ENCODE data around the gene GPRIN1.

Gene GPRIN1

DNA sequence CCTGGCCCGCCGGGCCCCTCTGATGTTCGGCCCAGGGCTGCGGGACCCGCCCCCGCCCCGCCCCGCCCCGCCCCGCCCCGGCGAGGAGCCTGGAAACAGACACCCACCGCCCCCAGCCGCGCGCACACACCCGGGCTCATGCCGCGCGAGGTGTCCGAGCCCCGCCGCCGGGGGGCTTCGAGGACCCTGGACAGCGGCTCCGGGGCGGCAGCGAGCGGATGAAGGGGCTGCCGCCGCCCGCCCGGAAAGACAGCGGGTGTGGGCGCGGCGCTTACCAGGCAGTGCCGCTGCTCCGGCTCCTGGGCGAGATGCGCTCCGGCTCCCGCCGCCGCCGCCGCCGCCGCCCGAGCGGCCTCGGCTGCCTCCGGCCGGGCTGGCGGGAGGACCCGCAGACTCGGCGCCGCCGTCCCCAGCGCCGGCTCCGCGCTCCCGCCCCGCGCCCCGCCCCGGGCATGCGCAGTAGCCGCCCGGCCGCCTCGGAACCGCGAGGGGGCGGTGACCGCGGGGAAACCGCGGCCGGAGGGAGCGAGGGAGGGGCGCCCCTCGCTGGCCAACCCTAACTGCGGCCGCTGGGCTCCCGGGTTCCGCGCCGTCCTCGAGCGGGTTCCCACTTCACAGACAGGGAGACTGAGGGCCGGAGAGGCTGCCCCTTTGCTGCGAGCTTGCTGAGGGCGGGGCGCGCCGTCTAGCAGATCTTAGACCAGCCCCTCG lies at the start of gene GPRIN1:
GPRIN1 (minus strand) TSS at position 433 of the 711 bp plus-strand sequence. CDS start 10,322 bp downstream, outside the sequence.
- DNase-seq (ENCODE audit: low read depth): peak; percentile 10

DNA sequence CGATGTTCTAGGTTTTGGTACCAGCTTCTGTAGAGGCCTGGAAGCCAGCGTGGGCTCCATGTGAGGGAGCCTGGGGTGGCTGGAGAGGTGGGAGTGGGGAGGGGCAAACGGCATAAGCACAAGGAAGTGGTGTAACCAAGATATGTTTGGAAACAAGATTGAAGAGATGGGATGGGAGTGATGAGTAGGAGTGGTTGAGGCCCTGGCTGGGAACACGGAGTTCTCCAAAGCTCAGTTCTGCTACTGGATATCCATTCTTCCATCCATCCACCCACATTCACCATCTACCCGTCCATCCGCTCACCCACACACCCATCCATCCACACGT lies 49.5 kb upstream of the GPRIN1 start:
- DNase-seq (ENCODE audit: low read depth): no peak

DNA sequence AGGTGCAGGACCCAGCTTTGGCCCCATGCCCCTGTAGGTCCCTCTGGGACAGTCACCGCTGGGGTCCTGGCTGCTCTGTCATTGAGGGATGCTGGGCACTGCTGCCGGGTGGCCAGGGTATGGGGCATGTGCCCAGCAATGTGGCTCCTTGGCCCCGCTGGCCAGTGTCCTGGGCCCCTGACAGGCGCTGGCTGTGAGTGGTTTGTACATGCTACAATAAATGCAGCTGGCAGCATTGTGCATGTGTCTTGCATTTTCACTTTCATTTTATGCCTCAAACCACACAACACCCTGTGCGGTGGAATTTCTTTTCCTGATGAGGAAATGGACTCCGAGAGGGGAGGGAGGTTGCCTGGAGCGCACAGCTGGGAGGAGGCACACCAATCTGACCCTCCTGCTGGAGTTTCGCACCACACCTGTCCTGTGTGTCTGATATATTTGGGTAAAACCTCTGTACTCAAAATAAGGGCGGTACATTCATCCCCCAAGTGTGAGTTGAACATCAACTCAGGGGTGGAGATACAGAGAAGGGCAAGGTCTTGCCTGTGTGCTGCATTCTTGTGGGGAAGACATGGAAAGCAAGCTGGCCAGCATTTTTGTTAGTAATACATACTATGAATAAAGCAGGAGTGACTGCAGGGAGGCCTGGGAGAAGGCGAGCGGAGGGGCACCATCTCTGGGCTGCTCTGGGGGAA lies 49.0 kb upstream of the GPRIN1 start:
- no peak for DNase-seq (ENCODE audit: low read depth)

DNA sequence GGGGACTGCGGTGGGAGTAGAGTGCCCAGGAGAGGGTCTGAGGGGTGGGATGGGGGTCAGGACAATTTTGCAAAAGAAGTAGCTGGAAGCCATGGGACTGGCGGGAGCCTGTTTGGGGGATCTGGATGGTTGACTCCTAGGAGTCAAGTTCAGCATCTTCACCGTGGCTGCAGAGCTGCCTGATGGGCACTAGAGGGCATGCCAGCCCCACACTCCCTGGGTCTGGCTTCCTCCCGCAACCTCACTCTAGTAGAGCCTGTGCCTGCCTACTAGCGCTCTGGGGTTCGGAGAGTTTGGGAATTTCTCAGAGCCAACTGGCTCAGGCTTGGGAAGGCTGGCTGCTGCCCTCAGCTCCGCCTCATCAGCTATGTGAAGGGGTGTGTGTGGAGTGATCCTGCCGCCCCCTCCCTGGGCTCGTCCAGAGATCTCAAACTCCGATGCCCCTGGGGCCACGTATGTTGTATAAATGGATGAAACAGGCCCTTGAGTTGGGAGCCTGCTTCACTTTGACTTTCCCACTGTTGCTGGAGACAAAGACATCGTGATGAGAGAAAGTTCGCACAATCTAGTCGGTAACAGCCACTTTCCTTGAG lies 48.1 kb upstream of the GPRIN1 start:
- peak; percentile 51 for DNase-seq (ENCODE audit: low read depth)

DNA sequence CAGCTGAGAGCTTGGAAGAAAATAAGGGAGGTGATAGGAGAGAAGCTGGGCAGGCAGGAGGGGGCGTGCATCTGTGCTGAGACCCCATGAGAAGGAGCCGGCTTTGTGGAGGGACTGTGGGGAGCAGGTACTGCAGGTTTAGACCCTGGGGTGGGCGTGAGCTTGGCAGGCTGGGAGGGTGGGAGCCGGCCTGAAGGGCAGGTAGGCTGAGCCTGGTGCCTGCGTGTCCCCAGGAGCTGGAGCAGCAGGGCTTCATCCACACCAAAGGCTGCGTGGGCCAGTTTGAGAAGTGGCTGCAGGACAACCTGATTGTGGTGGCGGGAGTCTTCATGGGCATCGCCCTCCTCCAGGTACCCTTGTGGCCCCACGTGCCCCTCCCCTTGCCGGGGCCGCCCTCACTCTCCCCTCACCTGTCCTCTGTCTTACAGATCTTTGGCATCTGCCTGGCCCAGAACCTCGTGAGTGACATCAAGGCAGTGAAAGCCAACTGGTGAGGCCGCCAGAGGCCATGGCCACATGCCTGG lies 46.6 kb upstream of the GPRIN1 start:
- no peak for DNase-seq (ENCODE audit: low read depth)

DNA sequence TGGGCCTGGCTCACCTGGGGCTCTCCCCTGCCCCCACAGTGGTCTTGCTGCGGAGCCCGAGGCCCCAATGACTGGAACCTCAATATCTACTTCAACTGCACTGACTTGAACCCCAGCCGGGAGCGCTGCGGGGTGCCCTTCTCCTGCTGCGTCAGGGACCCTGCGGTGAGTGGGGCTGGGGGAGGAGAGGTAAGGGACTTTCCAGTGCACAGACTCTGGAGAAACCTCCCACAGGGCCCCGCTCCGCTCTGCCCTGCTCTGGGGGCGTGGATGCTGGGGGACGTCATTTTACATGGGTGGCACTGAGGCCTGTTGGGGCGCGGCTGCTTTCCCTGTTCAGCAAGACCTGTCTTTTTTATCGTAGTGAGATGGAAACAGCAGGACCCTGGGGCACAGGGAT lies 44.9 kb upstream of the GPRIN1 start:
- no peak for DNase-seq (ENCODE audit: low read depth)

DNA sequence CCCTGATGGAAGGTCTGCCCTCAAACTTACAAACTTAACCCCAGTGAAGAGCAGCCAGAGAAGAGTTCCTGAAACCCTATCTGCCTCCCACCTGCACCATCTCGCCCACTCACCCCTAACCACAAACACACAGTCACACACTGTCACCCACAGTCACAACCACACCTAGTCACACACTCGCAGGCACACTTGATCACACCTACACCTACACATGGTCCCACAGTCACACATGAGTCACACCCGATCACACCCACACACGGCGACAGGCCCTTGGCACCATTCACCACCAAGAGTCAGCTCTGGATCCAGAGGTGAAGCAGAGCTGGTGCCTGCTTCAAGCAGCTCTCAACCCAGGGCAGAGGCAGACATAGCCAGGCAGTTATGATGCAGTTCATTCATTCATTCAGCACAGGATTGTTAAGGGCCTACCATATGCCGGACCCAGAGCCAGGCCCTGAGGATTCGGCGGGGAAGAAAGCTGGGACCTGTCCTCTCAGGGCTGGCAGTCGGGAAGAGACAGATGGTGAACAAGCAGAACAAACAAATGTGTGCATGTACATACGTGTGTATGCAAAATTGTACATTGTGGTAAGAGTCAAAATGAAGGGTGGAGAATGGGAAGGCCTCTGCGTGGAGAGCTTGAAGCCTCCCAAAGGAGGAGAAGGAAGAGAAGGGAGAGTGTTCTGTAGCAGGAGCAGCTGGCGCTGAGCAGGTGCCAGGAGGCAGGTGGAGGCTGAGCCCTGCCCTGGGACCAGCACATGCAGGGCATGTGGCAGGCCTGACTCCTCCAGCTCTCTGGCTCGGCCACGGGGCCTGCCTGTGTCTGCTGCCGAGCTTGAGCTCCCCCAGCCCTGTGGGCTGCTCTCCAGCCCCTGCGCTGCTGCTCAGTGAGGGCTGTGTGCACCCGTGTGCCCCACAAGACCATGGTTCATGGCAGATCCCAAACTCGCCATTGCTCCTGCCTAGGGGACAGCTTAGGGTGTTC lies 43.7 kb upstream of the GPRIN1 start:
- no peak for DNase-seq (ENCODE audit: low read depth)

DNA sequence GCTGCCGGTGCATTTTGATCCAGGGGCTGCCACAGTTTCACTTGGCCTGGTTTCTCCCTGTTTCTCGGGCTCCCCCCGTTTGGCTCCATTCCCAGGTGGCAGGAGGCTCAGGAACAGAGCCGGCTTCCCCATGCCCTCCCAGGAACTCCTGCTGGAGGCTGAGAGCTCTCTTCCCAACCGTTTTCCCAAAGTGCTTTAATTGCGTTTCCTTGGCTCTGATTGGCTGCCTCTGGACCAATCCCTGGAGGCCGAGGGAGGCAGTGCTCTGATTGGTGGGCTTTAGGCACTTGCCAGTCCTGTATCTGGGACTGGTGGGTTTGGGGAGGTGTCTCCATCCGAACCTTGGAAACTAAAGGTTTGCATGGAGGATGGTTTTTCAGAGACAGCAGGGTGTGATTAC lies 42.2 kb upstream of the GPRIN1 start:
- no peak for DNase-seq (ENCODE audit: low read depth)

DNA sequence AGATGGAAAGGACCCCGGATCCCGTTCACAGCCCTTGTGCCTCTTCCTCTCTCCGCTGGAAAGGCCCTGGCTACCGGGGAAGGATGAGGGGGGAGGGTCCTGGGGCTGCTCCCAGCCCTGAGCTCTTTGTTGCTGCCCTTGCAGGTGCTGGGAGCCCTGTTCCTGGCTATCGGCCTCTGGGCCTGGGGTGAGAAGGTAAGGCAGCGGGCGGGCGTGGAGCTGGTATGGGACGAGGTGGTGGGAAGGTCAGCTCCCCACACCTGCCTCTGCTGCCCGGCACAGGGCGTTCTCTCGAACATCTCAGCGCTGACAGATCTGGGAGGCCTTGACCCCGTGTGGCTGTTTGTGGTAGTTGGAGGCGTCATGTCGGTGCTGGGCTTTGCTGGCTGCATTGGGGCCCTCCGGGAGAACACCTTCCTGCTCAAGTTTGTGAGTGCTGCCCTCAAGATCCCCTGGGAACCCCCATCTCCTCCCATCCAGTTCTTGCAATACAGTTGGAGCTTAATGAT lies 41.6 kb upstream of the GPRIN1 start:
- DNase-seq (ENCODE audit: low read depth): no peak

DNA sequence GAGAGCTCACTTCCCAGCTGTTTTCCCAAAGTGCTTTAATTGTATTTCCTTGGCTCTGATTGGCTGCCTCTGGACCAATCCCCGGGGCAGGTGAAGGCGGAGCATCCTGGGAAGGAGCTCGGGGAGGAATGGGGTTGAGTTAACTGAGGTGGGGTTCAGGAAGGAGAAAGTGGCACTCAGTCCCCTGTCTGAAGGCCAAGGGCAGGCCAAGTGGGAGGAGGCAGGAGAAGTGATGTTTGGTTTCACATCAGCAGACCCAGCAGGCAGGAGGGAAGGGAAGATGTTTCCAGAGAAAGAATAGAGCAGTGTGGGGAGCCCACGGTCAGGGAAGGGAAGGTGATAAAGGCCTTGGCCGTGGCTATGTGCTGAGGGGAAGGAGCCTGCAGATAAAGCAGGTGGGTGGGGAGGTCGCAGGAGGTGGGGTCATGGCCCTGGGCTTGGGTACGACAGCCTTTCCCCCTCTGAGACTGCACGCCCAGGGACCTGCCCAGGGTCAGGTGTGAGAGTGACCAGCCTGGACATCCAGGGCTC lies 40.5 kb upstream of the GPRIN1 start:
- no peak for DNase-seq (ENCODE audit: low read depth)

DNA sequence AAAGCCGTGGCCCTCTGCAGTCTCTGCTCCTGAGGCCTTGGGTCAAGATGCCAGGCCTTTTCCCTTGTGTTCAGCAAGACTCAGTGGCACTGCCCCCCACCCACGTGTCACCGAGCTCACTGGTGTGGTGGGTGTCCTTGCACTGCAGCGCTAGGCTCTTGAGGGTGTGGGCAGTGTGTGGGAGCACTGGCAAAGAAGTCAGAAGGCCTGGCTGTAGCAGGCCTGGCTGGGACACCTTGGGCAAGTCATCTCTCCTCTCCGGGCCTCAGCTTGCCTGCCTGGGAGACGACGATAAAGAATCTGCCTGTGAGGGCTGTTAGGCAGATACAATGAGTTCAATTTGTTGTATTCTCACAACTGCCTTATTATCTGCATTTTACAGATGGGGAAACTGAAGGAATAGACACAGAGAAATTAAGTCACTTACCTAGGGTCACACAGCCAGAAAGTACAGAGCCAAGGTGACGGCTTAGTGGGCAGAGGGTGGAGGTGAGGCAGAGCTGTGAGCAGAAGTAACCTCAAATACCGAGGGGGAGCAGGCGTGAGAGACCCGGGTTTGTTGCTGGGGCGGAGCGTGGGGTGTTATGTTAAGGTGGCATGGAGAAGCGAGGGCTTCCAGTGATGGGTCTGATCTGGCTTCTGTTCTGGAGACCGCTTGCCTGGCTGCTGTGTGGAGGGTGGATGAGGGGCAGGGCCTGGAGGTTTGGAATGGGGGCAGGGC lies 38.7 kb upstream of the GPRIN1 start:
- no peak for DNase-seq (ENCODE audit: low read depth)

DNA sequence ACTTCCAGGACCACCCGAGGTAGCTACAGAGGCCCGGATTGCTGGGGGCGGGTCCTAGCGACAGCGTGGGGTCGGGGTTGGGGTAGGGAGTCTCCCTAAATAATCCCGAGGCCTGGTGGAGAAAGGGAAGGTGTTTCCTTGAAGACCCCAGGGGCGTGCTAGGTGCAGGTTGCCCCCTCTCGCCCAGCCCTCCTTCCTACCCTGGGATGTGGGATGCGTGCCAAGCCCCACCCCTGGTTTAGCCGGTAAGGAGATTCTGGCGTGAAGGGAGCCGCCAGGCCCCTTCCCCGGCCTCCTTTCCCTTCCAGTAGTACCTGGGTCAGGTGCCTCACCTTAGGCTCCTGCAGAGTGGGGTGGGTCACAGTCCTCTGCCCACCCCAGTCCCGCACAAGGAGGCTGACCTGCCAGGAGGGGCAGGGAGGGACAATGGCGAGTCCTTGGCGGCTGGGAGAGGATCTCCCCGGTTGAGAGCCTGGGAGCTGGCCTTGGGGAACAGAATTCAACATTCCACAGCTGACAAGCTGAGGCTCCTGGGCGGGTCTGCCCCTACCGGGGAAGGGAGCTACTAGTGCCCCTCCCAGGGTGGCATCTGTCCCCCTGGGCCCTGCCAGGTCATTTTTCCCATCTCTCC lies 38.0 kb upstream of the GPRIN1 start:
- no peak for DNase-seq (ENCODE audit: low read depth)

DNA sequence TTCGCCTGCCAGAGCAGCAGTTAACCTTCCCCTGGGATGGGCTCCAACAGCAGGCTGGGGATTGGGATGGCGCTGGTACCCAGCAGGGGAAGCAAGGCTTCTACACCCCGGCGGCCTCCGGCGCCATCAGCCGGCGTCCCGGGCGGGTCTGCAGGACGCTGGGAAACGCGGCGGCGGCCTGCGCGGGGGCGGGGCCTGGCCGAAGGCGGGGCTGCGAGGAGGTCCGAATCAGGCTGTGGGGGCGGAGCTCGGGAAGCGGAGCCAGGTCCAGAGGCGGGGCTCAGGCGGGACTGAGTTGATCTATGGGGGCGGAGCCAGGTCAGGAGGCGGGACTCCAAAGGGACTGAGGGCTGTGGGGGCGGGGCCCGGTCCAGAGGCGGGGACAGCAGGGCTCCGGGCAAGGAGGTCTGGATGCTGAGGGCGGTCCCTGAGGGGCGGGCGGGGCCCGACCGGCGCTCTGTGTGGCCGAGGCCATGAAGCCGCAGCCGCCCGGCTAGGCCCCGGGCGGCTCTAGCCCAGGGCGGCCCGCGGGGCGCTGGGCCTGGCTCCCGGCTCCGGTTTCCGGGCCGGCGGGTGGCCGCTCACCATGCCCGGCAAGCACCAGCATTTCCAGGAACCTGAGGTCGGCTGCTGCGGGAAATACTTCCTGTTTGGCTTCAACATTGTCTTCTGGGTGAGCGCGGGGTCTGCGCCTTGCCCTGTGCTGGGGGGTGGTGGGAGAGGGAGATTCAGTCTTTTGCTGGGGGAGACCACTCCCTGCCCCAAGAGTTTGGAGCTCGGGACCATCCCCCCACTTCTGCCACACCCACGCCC lies 37.3 kb upstream of the GPRIN1 start, which contains the start of gene TSPAN17:
TSPAN17 (plus strand) TSS at position 455 of the 813 bp plus-strand sequence; CDS start at position 587, 132 bp downstream.
- DNase-seq (ENCODE audit: low read depth): peak; percentile 99

DNA sequence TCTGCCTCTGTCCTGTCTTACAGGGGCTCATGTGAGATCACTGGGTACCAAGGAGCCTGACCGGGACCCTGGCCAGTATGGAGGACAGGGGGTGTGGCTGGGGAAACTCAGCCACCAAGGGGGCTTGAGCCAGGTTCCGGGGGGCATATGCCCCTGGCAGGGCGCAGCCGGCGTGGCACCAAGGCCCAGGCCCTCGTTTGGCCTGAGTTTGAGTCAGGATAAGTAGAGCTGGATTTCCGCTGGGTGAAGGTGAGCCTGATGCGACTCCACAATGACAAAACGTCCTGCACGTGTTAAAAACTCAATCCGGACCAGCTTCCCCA lies 36.7 kb upstream of the GPRIN1 start:
- no peak for DNase-seq (ENCODE audit: low read depth)

DNA sequence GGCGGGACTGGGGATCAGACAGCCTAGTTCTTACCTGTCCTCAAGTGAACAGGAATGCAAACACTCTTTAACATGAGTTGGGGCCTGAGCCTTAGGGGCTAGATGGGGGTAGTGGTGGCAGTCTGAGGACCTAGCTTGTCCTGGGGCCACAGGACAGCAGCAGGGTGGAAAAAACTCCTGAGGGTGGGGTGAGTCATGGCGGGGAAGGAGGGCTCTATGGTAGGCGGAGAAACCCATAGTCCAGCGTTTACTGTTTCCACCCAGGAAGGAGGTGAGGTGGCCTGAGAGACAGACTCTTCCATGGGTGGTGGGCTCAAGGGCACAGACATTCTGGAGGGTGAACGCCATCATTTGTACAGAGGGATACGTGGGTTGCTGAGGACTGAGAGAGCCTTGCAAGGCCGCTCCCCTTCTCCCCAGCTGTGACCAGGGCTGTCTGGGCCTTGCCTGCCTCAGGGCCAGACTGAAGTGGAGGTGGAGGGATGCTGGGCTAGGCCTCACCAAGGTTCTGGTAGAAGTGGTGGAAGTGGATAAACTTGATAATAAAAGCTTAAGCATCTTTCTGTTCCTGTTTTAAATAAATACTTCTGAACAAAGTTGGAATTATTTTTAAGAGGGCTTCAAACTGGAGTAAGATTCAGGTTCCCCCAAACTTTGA lies 36.2 kb upstream of the GPRIN1 start:
- no peak for DNase-seq (ENCODE audit: low read depth)

DNA sequence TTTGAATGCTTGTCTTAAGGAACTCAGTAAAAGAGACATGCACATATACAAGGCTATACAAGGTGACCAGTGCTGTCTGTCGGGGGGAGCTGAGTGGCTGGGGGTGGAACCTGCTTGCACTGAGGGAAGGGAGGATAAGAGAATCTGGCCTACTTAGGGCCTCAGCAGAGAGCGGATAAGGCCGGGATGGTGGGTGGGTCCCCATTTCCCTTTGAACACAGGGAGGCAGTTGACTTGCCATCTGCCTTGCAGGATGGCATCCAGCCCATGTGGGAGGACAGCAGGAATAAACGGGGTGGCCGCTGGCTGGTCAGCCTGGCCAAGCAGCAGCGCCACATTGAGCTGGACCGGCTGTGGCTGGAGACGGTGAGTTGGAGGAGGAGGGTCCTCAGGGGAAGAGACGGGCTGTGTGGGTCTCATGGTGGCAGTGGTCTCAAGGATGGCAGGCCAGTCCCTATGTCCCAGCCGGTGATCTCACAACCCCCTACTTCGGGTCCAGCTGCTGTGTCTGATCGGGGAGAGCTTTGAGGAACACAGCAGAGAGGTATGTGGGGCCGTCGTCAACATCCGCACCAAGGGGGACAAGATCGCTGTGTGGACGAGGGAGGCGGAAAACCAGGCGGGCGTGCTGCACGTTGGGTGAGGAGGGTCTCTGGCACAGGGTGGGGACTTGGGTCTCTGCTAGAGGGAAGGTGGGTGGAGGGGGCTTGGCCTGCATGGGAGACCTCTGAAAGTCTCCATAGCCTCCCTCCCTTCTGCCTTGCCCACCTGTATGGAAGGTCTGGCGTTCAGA lies 35.1 kb upstream of the GPRIN1 start:
- DNase-seq (ENCODE audit: low read depth): no peak

DNA sequence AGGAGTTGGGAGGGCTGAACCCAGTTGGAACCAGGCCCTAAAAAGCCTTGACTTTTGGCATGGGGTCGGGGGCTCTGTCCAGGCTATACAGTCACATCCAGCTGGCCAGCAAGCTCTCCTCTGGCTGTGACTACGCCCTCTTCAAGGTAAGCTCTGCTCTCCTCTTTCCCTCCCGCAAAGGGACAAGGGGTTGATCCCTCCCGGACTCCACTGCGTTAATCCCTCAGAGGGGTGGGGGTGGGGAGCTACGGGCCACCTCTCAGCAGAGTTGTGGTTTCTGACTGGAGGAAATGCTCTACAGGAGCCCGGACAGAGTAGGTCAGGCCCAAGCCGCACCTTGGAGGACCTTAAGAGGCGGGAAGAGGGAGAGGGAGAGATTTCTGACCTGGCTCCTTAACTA lies 34.3 kb upstream of the GPRIN1 start:
- no peak for DNase-seq (ENCODE audit: low read depth)
